Skin epidermis (tissue), 12 donors: ENCODE results near the gene PIAS3.
A peak's percentile ranks its signal among the peaks of the same experiment; 100 is the strongest.
"Not testable (repeated sequence)": the region's sequence is repeated elsewhere in the genome, so short reads cannot be mapped to it uniquely, and the experiment has no call there.

ENCODE experiments used
- H3K27ac ChIP-seq, 21 experiments: fragments of 200-600 bp; sonication (generic) in 11 of 21; one replicate each; pipeline ENCODE4 v1.5.0; 2020; ENCODE audit warnings: mild to moderate bottlenecking in 3 of 21, inconsistent platforms in 2 of 21, moderate library complexity in 2 of 21
- H3K4me3 ChIP-seq, 7 experiments: fragments of 200-600 bp; sonication (generic) in 2 of 7; one replicate each; pipeline ENCODE4 v1.5.0; 2020; ENCODE audit warnings: inconsistent platforms in 2 of 7, mild to moderate bottlenecking in 2 of 7, moderate library complexity in 1 of 7

The PIAS3 gene

DNA sequence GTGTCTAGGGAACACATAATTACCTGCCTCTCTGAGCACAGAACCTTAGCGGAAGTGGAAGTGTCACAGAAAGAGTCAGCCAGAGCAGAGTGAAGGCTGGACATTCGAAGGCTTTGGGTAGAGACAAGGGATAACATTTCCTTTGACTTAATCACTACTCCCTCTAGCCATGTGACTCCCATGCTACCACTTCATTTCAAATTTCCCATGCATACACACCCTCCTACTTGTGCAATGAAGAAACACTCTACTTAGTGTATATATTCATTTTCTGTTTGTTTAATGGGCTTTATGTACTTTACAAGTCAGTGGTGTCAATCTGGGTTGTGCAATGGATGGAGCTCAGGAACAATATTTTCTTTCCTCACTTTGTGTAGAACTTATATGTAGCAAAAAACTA, 19.8 kb upstream of the PIAS3 start:
- no peak overlapping the region for H3K4me3 ChIP-seq
- H3K27ac ChIP-seq = peak overlapping the region in 14 of 21 experiments; percentile 22 to 71 (median 55)

DNA sequence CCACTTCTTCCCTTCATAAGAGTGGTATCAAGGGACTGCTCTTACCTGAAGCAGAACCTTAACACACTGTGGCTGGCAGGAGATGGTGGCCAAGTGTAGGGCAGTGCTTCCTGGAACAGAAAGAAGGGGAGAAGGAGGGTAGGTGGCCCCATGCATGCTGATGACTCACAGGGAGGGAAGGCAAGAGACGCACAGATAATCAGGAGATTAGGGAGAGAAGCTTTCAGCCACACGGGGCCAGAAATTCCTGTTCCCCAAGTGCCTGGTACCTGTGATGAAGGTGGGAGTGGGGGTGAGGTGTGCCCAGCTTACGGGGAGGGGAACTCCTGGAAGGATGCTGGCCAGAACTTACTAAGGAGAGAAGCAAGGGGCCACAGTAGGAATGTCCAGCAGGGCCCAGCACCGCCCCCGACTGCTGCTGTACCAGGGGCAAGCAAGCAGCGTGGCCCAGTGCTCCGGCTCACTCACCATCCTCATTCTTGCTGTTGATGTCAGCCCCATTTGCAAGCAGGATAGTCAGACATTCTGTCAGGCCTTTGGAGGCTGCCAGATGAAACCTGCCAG, 19.1 kb upstream of the PIAS3 start:
- Histone ChIP-seq H3K27ac (peak overlapping the region in 14 of 21 experiments; percentile 18 to 71 (median 52)), H3K4me3 (no peak overlapping the region)

DNA sequence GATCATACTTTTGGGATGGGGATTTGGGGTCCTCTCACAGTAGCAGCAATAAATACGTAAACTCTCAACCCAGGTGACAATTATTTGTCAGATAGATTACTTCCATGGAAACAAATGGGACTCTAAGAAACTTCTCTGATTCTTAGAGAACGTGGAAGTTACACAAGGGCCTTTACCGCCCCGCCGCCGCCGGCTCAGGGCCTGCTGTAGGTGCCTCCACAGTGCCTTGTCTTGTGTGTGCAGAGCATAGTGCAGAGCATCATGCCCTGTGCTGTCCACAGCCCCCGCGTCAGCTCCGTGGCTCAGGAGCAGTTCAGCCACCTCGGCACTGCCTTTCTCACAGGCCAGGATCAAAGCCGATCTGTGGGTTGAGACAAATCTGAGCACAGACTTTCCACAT, 15.8 kb upstream of the PIAS3 start:
- Histone ChIP-seq H3K27ac (no peak overlapping the region), H3K4me3 (no peak overlapping the region)

DNA sequence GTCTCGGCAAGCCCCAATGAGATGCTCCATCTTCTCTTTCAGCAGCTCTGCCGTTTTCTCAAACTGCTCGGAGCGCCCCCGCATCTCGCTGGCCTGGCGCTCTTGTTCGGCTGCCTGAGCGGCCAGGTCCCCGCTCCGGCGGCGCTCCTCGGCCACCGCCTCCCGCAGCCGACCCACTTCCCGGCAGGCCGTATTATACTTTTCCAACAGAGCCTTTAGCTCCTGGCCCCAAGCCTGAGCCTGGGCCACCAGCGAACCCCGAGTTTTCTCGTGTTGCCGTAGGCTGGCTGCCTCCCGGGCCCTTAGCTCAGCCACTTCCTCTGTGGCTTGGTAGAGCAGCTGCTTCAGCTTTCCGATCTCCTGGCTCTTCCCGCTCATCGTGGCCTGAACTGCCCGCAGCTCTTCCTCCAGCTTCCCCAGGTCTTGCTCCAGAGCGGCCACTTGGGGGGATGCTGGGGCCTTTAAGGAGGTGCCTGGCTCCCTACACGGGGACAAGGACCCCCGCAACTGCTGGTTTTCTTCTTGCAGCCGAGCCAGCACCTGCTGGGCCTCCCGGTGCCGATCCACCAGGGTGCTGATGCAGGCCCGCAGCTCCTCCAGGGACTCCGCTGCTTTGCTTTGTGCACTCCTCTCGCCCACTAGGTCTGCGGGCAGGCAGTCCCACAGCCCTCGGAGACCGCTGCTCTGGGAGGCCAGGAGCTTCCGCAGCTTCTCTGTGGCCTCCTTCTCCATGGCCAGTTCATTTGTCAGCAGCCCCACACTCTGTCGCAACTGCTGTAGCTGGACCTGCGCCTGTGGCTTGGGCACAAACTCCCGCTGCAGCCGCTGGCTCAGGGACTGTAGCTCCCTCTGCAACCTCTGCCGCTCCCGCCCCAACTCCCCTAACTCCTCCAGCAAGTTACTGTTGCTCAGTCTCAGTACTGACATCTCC, 13.4 kb upstream of the PIAS3 start:
- Histone ChIP-seq H3K4me3 (peak overlapping the region; percentile 28 to 36 (median 33)), H3K27ac (peak overlapping the region in 20 of 21 experiments; percentile 15 to 82 (median 71))

DNA sequence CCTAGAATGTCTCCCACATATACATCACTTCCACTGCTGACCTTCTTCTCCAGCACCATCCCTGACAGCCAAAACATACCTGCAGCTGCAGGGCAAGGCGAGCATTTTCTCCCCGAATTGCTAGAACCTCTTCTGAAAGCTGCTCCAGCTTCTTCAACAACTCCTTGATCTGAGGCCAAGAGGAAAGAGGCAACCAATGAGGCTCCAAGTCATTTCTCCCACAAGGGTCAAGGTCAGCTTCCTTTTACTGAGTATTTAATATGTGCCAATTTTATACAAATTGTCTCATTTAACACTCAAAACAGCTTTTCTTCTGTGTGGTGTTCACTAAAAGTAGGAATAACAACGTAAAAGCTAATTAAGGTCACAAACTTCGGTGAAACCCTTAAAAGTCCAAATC, 9.4 kb upstream of the PIAS3 start:
- Histone ChIP-seq H3K27ac (no peak overlapping the region), H3K4me3 (no peak overlapping the region)

DNA sequence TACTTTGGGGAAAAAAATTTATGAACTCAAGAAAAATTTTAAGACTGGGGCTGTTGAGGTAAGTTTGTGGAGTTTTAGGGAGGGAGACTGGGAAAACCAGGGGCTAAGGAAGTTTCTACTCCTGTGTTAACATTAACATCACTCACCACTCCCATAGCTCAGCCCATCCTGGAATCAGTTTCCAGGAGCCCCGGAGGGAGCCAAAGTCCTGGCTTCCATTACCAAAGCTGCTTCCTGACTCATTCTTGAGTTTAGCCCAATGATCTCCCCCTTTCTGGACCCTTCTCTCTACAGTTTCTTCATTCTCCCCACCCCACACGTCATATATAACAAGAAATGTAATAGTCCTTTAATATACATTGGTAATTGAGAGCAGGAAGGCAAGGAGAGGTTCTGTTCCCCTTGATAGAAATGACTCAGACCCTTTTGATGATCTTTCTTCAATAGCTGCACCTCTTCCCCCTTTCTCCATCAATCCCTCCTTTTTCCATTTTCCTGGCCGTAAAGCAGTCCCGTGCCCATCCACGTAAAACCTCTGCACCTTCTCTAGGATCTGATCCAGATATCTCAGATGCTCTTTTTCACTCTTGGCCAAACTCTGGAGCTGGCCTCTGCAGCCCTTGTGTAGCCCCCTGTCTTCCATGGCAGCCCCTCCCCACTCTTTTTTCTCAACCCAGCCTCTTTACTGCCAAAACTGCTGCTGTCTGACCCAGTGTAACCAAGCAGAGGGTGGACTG, 4.6 kb upstream of the PIAS3 start:
- Histone ChIP-seq H3K4me3 (no peak overlapping the region), H3K27ac (no peak overlapping the region)

DNA sequence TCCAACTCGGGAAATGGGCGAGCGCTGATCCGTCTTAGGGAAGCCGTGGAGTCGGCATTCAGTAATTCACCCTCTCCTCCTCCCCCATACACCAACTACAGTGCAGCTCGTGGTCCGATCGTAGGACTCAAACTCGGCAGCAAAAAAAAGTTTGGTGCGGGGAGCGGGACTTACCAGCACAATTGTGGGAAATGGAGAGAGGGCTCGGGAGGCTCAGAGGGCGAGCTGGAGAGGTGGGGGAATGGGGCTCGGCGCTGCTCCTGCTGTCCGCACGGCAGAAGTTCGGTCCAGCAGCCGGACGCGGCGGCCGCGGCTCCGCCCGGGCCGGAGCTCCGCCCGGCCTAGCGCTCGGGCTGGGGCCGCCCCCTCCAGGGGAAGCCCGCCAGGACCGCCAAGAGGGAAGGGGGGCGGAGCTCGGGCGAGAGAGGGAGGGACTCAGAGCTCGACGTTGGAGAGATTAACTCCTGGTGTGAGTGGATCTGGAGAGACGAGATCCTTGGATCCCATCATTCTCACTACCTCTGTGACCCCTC, 676 bp upstream of the PIAS3 start:
- H3K4me3 ChIP-seq = peak overlapping the region; percentile 73 to 99 (median 90)
- H3K27ac ChIP-seq = peak overlapping the region; percentile 33 to 95 (median 86)

DNA sequence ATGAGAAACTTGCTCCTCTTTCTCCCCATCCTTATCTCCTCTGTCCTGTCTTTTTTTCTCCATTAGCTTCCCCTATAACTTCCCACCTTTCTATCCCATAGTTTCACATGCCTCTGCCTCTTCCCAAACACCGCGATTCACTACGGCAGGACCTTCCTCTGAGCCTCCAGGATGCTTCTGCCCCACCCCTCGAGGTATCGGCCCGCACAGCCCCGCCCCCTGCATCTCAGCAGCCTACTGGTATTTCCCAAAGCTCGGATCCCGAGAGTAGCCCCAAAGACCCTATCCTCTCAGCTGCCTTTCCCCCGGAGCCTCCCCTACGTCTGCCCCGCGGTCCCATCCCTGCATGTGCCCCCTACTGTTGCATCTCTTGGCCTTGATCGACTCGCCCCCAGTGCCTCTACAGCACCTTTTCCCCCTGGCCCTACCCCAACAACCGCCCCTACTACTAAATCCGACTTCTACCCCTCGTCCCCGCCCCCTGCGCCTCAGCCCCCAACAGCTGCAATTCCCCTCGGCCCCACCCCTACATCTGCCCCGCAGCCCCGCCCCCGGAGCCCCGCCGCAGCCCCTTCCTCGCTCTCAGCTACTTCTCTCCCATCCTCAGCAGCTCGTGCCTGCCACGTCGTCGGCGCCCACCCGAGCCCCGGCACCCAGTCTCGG, 512 bp downstream of the PIAS3 start:
- Histone ChIP-seq H3K27ac (peak overlapping the region; percentile 51 to 95 (median 86)), H3K4me3 (peak overlapping the region; percentile 73 to 99 (median 90))

DNA sequence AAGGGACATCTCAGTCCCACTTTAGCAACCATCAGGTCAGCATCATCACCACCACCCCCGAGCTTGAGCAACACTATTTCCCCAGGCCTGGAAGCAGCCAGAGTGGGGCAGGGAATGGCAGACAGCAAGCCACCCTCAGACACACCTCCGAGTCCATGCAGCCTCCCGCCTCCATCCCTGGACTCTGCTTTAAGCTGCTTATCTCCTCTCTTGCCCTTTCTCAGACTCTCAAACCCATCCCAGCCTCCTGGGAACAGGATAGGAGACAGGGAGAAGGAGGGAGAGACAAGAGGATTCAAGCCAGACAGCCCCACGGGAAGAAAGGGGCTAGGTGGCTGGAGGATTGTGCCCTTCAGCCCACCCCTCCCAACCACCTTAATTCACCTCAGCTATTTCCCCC, 1.7 kb downstream of the PIAS3 start:
- Histone ChIP-seq H3K27ac (peak overlapping the region in 2 of 21 experiments; percentile 6 to 87), H3K4me3 (no peak overlapping the region)

DNA sequence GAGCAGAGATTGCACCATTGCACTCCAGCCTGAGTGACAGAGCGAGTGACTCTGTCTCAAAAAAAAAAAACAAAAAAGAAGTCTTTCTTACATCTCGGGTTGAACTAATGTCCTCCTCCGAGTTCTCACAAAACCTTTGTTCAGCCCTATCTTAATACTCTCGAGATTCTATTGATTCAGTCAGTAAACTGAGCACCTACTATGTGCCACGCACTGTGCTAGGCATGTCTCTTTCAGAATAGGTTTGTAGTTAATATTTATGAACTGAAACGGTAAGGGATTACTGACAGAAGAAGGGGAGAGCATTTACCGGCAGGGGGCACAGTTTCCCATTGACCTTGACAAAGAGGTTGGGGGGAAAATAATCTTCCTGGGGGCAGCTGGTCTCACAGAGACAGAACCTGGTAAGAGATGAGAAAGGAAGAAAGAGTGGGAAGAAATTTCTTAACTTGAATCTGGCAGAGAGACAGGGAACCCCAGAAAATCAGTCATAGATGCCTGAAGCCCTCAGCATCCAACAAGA, 3.4 kb downstream of the PIAS3 start:
- Histone ChIP-seq H3K4me3 (no peak overlapping the region), H3K27ac (no peak overlapping the region)

DNA sequence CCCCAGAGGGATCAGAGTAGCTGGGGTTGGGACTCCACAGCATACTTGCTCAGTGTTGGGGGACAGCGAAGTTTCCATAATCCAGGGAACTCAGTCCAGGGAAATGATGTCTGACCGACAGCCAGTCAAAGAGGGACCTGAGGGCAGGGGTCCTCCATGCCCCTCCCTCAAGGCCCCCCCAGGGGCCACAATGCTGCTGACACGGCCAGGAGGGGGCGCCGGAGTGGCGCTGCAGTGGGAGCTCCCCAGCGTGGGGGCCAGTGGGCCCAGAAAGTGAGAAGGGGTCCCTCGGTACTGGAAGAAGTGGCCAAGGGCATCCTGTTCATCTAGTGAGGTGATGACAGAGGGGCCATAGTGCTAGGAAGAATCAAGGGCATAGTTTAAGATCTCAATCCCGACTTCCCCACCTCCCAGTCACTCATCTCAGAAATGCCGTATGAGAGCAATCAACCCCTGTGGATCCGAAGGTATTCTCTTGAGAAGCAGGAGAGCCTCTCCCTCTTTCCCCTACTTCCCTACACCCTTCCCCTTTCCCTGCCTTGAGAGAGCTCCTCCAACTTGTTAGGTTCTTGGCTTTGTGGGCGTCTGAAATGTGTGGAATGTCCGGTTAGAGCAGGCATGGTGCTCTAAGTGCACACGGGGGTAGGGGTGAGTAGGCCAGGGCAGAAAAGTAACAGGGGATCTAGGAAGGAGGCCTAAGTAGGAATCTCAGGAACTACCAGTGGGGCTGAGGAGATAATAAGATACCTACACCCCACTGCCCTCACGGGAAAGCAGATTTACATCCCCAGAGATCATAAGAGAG, 9.3 kb downstream of the PIAS3 start:
- Histone ChIP-seq H3K27ac (peak overlapping the region in 2 of 21 experiments; percentile 9 to 26), H3K4me3 (no peak overlapping the region)

DNA sequence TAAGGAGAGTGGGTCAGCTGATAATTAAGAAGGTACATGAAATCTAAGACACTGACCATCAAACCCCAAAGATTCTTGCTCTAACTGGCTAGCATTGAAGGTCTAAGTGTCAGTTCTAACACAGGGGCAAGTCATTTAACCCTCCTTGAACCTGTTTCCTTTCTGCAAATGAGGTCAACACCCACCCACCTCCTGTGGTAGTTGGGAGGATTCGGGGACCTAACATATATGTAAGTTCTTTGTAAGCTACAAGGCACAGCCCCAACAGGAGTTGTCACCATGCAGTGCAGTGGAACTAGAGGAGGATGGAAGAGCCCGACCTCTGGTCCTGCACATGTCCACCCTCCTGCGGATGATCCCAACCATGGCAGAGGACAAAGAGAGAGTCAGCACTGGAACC, 11.1 kb downstream of the PIAS3 start:
- H3K4me3 ChIP-seq = no peak overlapping the region
- no peak overlapping the region for H3K27ac ChIP-seq

DNA sequence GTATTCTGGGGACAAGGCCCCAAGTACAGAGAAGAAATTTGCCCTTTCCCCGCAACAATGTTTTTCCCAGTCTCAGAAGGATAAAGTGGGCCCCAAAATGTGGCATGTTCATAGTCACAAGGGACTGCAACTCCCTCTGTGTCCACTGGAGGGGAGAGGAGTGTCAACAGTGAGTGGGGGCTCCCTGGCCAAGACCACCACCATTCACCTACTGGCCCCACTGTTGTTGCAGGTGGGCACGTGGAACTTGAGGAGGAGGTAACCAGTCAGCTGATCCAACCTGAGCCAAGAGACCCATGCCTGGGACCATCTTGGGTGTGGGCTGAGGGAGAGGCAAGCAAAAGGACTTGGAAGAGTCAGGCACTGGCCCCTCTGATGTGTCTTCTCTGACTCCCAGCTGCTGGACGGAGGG, 12.7 kb downstream of the PIAS3 start:
- peak overlapping the region; percentile 44 to 61 (median 47) for H3K4me3 ChIP-seq
- peak overlapping the region; percentile 39 to 90 (median 75) for H3K27ac ChIP-seq

DNA sequence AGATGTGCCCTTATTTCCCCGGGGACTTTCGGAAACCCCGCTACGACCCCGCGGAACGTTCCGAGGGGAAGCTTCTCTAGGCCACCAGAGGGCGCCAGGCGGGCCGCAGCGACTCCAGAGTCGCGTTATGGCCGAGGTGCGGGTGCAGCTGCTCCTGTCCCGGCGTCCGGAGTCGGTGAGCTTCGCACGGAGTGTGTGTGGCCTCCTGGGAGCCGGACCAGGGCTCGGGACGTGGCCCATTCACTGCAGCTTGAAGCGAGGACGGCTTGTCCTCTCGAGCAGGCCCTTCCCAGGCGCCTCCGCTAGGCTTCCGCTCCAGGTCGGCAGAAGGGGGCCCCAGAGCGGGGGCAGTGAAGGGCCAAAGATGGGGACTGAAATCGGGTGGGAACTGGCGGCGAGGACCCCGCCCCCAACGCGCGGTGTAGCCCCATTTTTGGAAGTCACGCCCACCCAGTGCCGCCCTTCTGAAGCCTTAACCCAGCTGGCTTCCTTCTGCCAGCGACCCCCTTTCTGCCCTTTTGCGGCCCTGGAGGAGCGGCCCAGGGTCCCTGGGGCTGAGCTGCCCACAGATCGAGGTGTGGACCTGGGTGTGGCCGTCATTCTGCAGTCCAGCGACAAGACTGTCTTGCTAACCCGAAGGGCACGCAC, 13.2 kb downstream of the PIAS3 start, which contains the start of gene NUDT17:
NUDT17 (plus strand) TSS at position 117 of the 648 bp plus-strand sequence; CDS start at position 128, 11 bp downstream.
- peak within 1 kb of the TSS; percentile 39 to 90 (median 75) for H3K27ac ChIP-seq
- H3K4me3 ChIP-seq = peak within 1 kb of the TSS; percentile 44 to 61 (median 47)

DNA sequence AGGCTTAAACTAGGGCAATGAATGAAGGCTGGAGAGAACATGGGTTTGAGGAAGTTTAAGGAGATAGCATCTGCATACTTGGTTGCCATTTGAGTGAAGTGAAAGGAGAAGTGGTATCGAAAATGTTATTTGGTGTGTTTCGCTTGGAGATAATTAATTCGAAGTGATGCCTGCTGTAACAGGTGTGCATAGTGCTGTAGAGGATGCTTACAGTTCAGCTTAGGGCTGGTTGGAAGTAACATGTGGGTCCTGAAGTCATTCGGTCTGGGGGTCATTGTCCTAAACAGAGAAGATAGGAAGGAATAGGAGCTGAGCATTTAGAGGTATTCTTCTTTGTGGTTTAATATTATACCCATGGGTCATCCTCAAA, 13.8 kb downstream of the PIAS3 start:
- Histone ChIP-seq H3K27ac (peak overlapping the region in 11 of 21 experiments; percentile 52 to 90 (median 81)), H3K4me3 (peak overlapping the region; percentile 44 to 61 (median 47))

DNA sequence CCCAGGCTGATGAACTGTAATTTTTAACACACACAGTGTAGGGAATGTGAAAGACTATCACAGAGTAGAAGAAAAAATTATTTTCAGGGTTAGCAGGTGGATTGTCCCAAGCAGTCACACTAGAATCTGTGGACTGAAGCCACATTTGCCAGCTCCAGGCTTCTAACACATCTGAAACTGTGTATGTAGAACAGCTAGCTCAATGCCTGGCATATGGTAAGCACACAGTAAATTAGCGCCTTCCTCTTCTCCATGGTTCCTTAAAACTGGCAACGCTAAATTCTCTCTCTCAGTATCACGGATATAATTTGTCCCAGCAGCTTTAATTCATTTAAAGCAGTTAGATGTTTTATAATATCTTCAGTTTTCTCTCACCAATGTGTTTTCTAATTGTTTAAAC, 15.8 kb downstream of the PIAS3 start:
- Histone ChIP-seq H3K4me3 (no peak overlapping the region), H3K27ac (no peak overlapping the region)

DNA sequence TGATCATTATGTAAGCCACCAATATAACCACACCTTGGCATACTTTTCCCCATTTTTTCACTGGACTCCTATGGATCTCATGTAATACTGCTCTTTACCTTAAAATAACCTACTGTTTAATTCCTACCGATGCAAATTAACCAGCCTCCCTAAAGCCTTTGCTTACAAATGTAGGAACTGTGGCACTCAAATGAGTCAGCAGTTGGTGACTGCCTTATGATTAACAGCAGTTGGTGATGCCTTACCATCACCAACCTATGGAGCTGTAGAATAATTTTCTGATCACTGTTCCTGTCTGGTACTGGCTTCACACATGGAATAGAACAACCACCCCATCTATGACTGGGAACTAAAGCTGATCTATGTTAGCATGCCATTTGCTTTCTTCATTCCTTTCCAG, 21.2 kb downstream of the PIAS3 start:
- Histone ChIP-seq H3K27ac (no peak overlapping the region), H3K4me3 (no peak overlapping the region)

DNA sequence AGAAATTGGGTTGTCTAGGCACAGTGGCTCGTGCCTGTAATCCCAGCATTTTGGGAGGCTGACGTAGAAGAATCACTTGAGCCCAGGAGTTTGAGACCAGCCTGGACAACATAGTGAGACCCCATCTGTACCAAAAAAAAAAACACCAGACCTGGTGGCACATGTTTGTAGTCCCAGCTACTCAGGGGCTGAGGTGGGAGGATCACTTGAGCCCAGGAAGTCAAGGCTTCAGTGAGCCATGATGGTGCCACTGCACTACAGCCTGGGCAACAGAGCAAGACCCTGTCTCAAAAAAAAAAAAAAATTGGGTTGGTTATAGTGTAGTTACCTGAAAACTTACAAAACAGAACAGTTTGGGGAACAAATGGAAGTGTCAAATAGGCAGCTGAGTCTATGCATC, 28.1 kb downstream of the PIAS3 start:
- not testable (repeated sequence) for H3K27ac ChIP-seq, H3K4me3 ChIP-seq
